ENCODE measurements around the gene BNIP3. TPM values are rescaled to one million over a fixed set of nuclear protein-coding genes. Genes with fewer than 3 reads are reported as not detected.
A peak's percentile ranks its signal among the peaks of the same experiment; 100 is the strongest.

Gene BNIP3
- total RNA-seq, 2 experiments from 2014 or later, result 207 to 216 TPM

DNA sequence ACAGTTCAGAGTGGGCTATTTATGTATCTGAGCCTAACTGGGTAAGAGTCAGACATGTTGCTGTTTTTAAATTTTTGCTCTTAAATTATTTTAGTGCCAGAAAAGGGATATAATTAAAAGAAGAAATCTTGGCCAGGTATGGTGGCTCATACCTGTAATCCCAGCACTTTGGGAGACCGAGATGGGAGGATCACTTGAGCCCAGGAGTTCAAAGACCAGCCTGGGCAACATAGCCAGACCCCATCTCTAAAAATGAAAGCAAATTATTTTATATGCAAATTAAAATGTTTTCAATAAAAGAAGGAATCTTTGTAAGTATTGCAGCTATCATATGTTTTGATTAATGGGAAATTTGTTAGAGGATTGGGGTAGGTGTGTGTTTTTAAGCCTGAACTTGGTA is 39.3 kb downstream of the BNIP3 start:
- Mint-ChIP-seq H3K9me3 (no peaks in the 10 kb centered on the region), H3K36me3 (ENCODE audit: low read depth) (peaks cover 49% of the 10 kb centered on the region), H3K4me1 (ENCODE audit: low read depth) (peaks cover 5% of the 10 kb centered on the region), H3K27ac (peak overlapping the region; percentile 25), H3K27me3 (no peaks in the 10 kb centered on the region), H3K4me3 (no peak overlapping the region)
- DNase-seq (no peak), ATAC-seq (no peak)
- POLR2A ChIA-PET, result interaction anchor here (1.0 kb wide), 1 partner anchor 30 kb away, joined by 3 read pairs; no protein-coding TSS in a partner anchor
- CTCF ChIA-PET, result interaction anchor here (1.0 to 4.0 kb wide), 5 partner anchors 39 to 80 kb away, joined by 3 to 33 read pairs (median 8); partner anchors contain the start of gene PPP2R2D
- intact Hi-C loops (cut with micrococcal nuclease), result loop anchor here (10.0 kb wide), 1 partner anchor 58 kb away; no protein-coding TSS in a partner anchor
- no peak for TF ChIP-seq CTCF (IDR thresholded peaks at IDR 0.05)

GRCh38 chr10:131938681-131939080 is 43.0 kb downstream of the BNIP3 start:
- ChIA-PET CTCF (no interaction called here), POLR2A (no interaction called here)
- peaks cover 20% of the 10 kb centered on the region for H3K4me1 Mint-ChIP-seq (ENCODE audit: low read depth)
- intact Hi-C loops (cut with micrococcal nuclease), result no loop called here
- H3K9me3 Mint-ChIP-seq, result no peaks in the 10 kb centered on the region
- TF ChIP-seq CTCF (IDR thresholded peaks at IDR 0.05), result no peak
- no peak for DNase-seq
- H3K36me3 Mint-ChIP-seq (ENCODE audit: low read depth), result peaks cover 35% of the 10 kb centered on the region
- no peak overlapping the region for H3K4me3 Mint-ChIP-seq
- no peaks in the 10 kb centered on the region for H3K27me3 Mint-ChIP-seq
- H3K27ac Mint-ChIP-seq, result no peak overlapping the region
- no peak for ATAC-seq

- Mint-ChIP-seq H3K27ac (no peak overlapping the region), H3K4me3 (no peak overlapping the region), H3K36me3 (ENCODE audit: low read depth) (peaks cover 32% of the 10 kb centered on the region), H3K9me3 (no peaks in the 10 kb centered on the region), H3K27me3 (no peaks in the 10 kb centered on the region), H3K4me1 (ENCODE audit: low read depth) (peaks cover 25% of the 10 kb centered on the region)
- no peak for ATAC-seq
- no peak for TF ChIP-seq CTCF (IDR thresholded peaks at IDR 0.05)
- POLR2A ChIA-PET, result no interaction called here
- CTCF ChIA-PET, result no interaction called here
- DNase-seq, result no peak
- intact Hi-C loops (cut with micrococcal nuclease), result no loop called here
Measured at GRCh38 chr10:131937836-131938235, 43.9 kb downstream of the BNIP3 start.

DNA sequence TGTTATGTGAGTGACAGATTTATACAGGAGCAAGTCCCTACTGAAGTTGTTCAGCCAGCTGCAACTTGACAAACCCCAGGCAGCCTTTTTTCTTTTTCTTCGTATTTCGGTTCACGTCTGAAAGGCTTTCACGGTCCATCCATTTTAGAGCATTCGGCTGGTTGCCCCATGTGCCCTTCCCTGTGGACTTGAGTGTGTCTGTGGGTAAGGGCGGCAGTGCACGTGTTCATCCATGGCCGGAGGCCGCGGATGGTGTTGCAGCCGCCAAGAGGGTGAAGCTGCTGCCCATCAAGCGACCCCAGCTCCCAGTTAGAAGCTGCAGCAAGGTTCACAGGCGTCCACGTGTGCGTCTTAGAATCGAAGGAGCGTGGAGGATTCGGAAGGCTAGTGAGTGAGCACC is 45.0 kb downstream of the BNIP3 start:
- intact Hi-C loops (cut with micrococcal nuclease), result no loop called here
- TF ChIP-seq CTCF (IDR thresholded peaks at IDR 0.05), result no peak
- no peak overlapping the region for H3K4me3 Mint-ChIP-seq
- peaks cover 24% of the 10 kb centered on the region for H3K36me3 Mint-ChIP-seq (ENCODE audit: low read depth)
- ChIA-PET POLR2A (no interaction called here), CTCF (no interaction called here)
- peaks cover 27% of the 10 kb centered on the region for H3K4me1 Mint-ChIP-seq (ENCODE audit: low read depth)
- H3K27me3 Mint-ChIP-seq, result no peaks in the 10 kb centered on the region
- H3K9me3 Mint-ChIP-seq, result no peaks in the 10 kb centered on the region
- no peak for ATAC-seq
- no peak for DNase-seq
- H3K27ac Mint-ChIP-seq, result no peak overlapping the region

DNA sequence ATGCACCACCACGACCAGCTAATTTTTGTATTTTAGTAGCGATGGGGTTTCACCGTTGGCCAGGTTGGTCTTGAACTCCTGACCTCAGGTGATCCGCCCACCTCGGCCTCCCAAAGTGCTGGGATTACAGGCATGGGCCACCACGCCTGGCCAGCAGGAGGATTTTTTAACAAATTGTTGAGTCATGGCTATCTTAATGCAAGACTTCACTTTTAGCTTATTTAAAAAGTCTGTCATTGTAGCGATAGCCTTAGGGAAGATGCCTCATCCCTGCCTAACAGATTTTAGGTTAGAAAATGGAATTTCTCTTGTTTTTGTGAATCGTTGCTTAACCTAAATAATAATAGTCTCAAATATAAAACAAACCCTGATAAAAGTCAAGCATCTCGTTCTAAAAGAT is 45.4 kb downstream of the BNIP3 start:
- no peak for ATAC-seq
- H3K4me3 Mint-ChIP-seq, result no peak overlapping the region
- H3K9me3 Mint-ChIP-seq, result no peaks in the 10 kb centered on the region
- POLR2A ChIA-PET, result interaction anchor here (1.0 kb wide), 1 partner anchor 33 kb away, joined by 3 read pairs; no protein-coding TSS in a partner anchor
- H3K36me3 Mint-ChIP-seq (ENCODE audit: low read depth), result peaks cover 20% of the 10 kb centered on the region
- H3K27me3 Mint-ChIP-seq, result no peaks in the 10 kb centered on the region
- DNase-seq, result no peak
- no peak for TF ChIP-seq CTCF (IDR thresholded peaks at IDR 0.05)
- peaks cover 31% of the 10 kb centered on the region for H3K4me1 Mint-ChIP-seq (ENCODE audit: low read depth)
- intact Hi-C loops (cut with micrococcal nuclease), result no loop called here
- CTCF ChIA-PET, result no interaction called here
- H3K27ac Mint-ChIP-seq, result no peak overlapping the region

Data from activated CD8-positive, alpha-beta T cell treated with anti-CD3 and anti-CD28 coated beads for 36 hours (primary cell).